Esophagus squamous epithelium (tissue), 5 donors: ENCODE data around the gene SPRED3. TPM values are rescaled to one million over a fixed set of nuclear protein-coding genes. Genes with fewer than 3 reads are reported as not detected.

Source experiments
- DNase-seq: peaks from one replicate; lab custom pipeline; 2025; lab: John Stamatoyannopoulos, UW
- H3K27ac ChIP-seq, 4 donors: fragments of 200-600 bp; sonication (generic); one replicate each; pipeline ENCODE4 v1.5.1; 2016 to 2019; ENCODE audit warnings: mild to moderate bottlenecking in 1 of 4
- H3K27me3 ChIP-seq, 4 donors: fragments of 200-600 bp; sonication (generic); 1 replicate in 3 of 4; 2 replicates in 1 of 4; pipeline versions ENCODE4 v1.5.1 to v1.6.0; 2017 to 2021; ENCODE audit warnings: antibody characterized with exemption in 1 of 4
- H3K36me3 ChIP-seq, 3 donors: fragments of 200-600 bp; sonication (generic); one replicate each; pipeline ENCODE4 v1.5.1; 2016 to 2019
- H3K4me1 ChIP-seq, 3 donors: fragments of 200-600 bp; sonication (generic); one replicate each; pipeline ENCODE4 v1.5.1; 2017 to 2019
- H3K4me3 ChIP-seq, 4 donors: fragments of 200-600 bp; sonication (generic); 1 replicate in 3 of 4; 2 replicates in 1 of 4; pipeline ENCODE4 v1.5.1; 2016 to 2019; ENCODE audit warnings: mild to moderate bottlenecking in 2 of 4, moderate library complexity in 1 of 4
- H3K9me3 ChIP-seq, 3 donors: fragments of 200-600 bp; sonication (generic); one replicate each; pipeline ENCODE4 v1.5.1; 2016 to 2019
- CTCF ChIP-seq, 6 experiments: fragments of 450-650 bp in 4 of 6; fragments of 200-600 bp in 2 of 6; sonication (generic) in 2 of 6; IDR thresholded peaks; one replicate each; pipeline ENCODE4 v1.5.1; 2016 to 2019; ENCODE audit warnings: antibody characterized with exemption in 6 of 6, mild to moderate bottlenecking in 4 of 6, moderate library complexity in 4 of 6
- POLR2A ChIP-seq, 4 donors: fragments of 450-650 bp; IDR thresholded peaks; one replicate each; pipeline ENCODE4 v1.6.1; 2017; ENCODE audit warnings: antibody characterized with exemption in 4 of 4, mild to moderate bottlenecking in 4 of 4, moderate library complexity in 3 of 4
- WGBS, 2 donors: methylation state at CpG; one replicate each; pipeline ENCODE4 v1.1.5; 2018; 5-methylcytosine and 5-hydroxymethylcytosine counted together
- intact Hi-C: fragments of 100-400 bp; cut with DNase I; formaldehyde crosslinking; loops from one replicate; pipeline ENCODE4 v1.15.0; 2022
- total RNA-seq, 4 donors: library from RNA; depleted of rRNA; stranded (reverse); fragments of >200 nt; gene quantifications; one replicate each; pipeline ENCODE4 v1.1.0, GENCODE V29; 2016
- donor health status: DM: yes; HTN: yes; CAD: no.

Gene SPRED3
- total RNA-seq, 4 donors from 2014 or later = 0.15 to 0.38 (median 0.35) TPM; not detected in 1

DNA sequence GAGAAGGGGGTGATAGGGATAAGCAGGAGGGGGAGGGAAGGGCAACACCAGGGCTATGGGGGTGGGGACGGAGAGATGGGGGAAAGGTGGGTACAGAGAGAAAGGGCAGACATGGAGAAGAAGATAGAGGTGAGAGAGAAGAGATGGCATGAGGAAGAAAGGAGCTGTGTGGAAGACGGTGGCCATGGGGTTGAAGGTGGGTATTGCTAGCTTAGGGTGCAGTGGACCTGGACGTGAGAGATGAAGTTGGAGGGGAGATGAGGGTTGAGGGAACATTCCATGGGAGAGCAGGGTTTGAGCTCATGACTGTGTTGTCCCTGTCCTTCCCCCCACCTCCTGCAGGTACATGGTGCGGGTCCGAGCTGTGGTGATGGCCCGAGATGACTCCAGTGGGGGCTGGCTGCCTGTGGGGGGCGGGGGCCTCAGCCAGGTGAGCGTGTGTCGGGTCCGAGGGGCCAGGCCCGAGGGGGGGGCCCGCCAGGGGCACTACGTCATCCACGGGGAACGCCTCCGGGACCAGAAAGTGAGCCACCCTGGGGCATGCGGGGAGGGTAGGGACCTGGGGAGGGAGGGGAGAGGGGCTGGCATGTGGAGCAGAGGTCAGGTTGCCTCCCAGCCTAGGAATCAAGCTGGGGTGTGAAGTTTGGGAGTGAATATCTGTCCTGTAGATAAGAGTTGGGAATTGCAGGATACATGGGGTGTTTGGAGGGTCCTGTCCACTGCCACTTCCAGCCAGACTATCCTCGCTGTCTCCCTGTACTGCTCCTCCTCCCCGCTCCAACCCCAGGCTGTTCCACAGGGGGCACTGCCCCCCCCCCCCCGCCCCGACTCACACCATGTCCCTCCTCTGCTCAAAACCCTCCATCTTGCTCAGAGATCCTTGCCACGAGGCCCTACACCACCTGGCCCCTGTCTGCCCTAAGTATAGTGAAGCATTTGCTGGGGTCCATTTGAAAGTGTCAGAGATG is 1.7 kb downstream of the SPRED3 start:
- intact Hi-C loops = no loop called here
- Histone ChIP-seq H3K36me3 (peaks cover 0 to 7% (median 0%) of the 10 kb centered on the region in 3 donors), H3K4me3 (no peak overlapping the region), H3K4me1 (peaks cover 30 to 61% (median 34%) of the 10 kb centered on the region in 3 donors), H3K27ac (peak overlapping the region in 2 of 4 donors; percentile 82 to 89), H3K27me3 (peaks cover 0 to 69% (median 0%) of the 10 kb centered on the region in 4 donors), H3K9me3 (no peaks in the 10 kb centered on the region)
- DNase-seq = no peak
- TF ChIP-seq POLR2A (IDR thresholded peaks at IDR 0.05) = no peak
- no peak for TF ChIP-seq CTCF (IDR thresholded peaks at IDR 0.05)
- WGBS, 2 donors = 65 to 75% methylated on average over 7 to 8 of the region's 22 CpGs

DNA sequence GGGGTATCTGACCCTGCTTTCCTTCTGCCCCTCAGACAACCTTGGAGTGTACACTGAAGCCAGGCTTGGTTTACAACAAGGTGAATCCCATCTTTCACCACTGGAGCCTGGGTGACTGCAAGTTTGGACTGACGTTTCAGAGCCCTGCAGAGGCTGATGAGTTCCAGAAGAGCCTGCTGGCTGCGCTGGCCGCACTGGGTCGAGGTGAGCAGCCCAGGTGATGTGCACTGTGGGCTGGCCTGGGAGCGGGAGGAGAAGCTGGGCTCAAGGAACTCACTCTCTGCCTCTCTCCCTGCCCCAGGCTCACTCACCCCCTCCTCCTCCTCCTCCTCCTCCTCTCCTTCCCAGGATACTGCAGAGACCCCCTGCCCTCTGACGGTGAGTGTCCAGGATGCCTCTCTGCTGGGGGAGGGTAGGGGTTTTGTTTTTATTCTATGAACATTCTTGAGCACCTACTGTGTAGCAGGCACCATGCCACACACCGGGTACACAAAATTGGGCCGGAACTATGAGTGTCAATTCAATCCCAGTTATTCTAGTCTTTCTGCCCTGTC is 3.5 kb downstream of the SPRED3 start:
- no peaks in the 10 kb centered on the region for H3K36me3 ChIP-seq
- peaks cover 24 to 57% (median 30%) of the 10 kb centered on the region in 3 donors for H3K4me1 ChIP-seq
- 49 to 56% methylated on average over 6 to 7 of the region's 8 CpGs for WGBS, 2 donors
- TF ChIP-seq CTCF (IDR thresholded peaks at IDR 0.05) (no peak), POLR2A (IDR thresholded peaks at IDR 0.05) (no peak)
- no peaks in the 10 kb centered on the region for H3K9me3 ChIP-seq
- no peak overlapping the region for H3K4me3 ChIP-seq
- DNase-seq = no peak
- H3K27me3 ChIP-seq = peaks cover 0 to 69% (median 0%) of the 10 kb centered on the region in 4 donors
- no peak overlapping the region for H3K27ac ChIP-seq
- intact Hi-C loops = no loop called here

- WGBS, 2 donors = 71 to 73% methylated on average over 6 of the region's 6 CpGs
- no peak for DNase-seq
- H3K27me3 ChIP-seq = peaks cover 0 to 69% (median 0%) of the 10 kb centered on the region in 4 donors
- no peaks in the 10 kb centered on the region for H3K36me3 ChIP-seq
- no peak overlapping the region for H3K4me3 ChIP-seq
- H3K27ac ChIP-seq = no peak overlapping the region
- H3K9me3 ChIP-seq = no peaks in the 10 kb centered on the region
- TF ChIP-seq CTCF (IDR thresholded peaks at IDR 0.05) (no peak), POLR2A (IDR thresholded peaks at IDR 0.05) (no peak)
- H3K4me1 ChIP-seq = peaks cover 19 to 49% (median 22%) of the 10 kb centered on the region in 3 donors
- intact Hi-C loops = no loop called here
Observed at GRCh38 chr19:38392707-38393308, 4.3 kb downstream of the SPRED3 start.

DNA sequence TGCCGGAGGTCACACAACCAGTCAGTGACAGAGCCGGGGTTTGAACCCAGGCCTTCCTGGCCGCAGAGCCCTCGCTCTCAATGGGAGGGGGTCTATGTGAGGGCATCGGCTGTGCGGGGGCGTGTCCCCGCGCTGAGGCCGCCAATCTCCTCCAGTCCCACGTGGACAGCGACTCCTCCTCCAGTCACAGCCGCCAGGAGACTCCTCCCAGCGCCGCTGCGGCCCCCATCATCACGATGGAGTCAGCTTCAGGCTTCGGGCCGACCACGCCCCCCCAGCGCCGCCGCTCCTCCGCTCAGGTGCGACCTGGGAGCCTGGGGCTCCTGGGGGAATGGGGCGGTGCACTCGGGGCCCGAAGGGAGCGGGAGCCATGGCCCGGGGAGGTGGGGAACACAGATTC is 6.0 kb downstream of the SPRED3 start:
- WGBS, 2 donors = 15 to 44% methylated on average over 2 to 7 of the region's 30 CpGs
- Histone ChIP-seq H3K9me3 (no peaks in the 10 kb centered on the region), H3K4me3 (peak overlapping the region in 3 of 4 donors; percentile 33 to 60 (median 50)), H3K27ac (no peak overlapping the region), H3K36me3 (no peaks in the 10 kb centered on the region), H3K4me1 (peaks cover 5 to 32% (median 6%) of the 10 kb centered on the region in 3 donors), H3K27me3 (peaks cover 0 to 70% (median 0%) of the 10 kb centered on the region in 4 donors)
- TF ChIP-seq CTCF (IDR thresholded peaks at IDR 0.05) = no peak
- peak in 1 of 4 donors; percentile 16 for TF ChIP-seq POLR2A (IDR thresholded peaks at IDR 0.05)
- no peak for DNase-seq
- intact Hi-C loops = no loop called here
